GM08714 (cell line): Measurements from ENCODE around the gene EML4.
"Not testable (repeated sequence)": the region's sequence is repeated elsewhere in the genome, so short reads cannot be mapped to it uniquely, and the experiment has no call there.

Experiments used
- H3K4me3 ChIP-seq: fragments of 200-500 bp; sonication (Bioruptor generic); 2 replicates; pipeline ENCODE4 v1.5.1; 2014; ENCODE audit warnings: mild to moderate bottlenecking, low read length, inconsistent platforms
- ZNF274 ChIP-seq: IDR thresholded peaks from 2 replicates; pipeline ENCODE4 v1.6.1; 2012; ENCODE audit warnings: mild to moderate bottlenecking, low read depth, low read length

EML4 gene

GRCh38 chr2:42360890-42361727 lies 192.0 kb downstream of the EML4 start, which contains the start of gene COX7A2L:
Gene COX7A2L (minus strand): TSS chr2:42361217. CDS start chr2:42361161, 56 bp downstream.
- peak within 1 kb of the TSS; percentile 91 for H3K4me3 ChIP-seq
- no peak for TF ChIP-seq ZNF274

- H3K4me3 ChIP-seq, result peak overlapping the region; percentile 77
- TF ChIP-seq ZNF274, result no peak
These were observed 192.7 kb downstream of the EML4 start for GRCh38 chr2:42361728-42362283.

- no peak overlapping the region for H3K4me3 ChIP-seq
- TF ChIP-seq ZNF274, result no peak
These were observed 194.3 kb downstream of the EML4 start for GRCh38 chr2:42363413-42363812.

- TF ChIP-seq ZNF274, result no peak
- no peak overlapping the region for H3K4me3 ChIP-seq
These were observed 195.5 kb downstream of the EML4 start for GRCh38 chr2:42364658-42365057.

- no peak overlapping the region for H3K4me3 ChIP-seq
- TF ChIP-seq ZNF274, result no peak
These were observed 197.3 kb downstream of the EML4 start for GRCh38 chr2:42366411-42366810.

GRCh38 chr2:42367835-42368234 lies 198.7 kb downstream of the EML4 start:
- TF ChIP-seq ZNF274, result no peak

GRCh38 chr2:42368817-42369531 lies 199.8 kb downstream of the EML4 start:
- H3K4me3 ChIP-seq, result no peak overlapping the region
- TF ChIP-seq ZNF274, result no peak

More at GRCh38 chr2:42367835-42368234, 198.7 kb downstream of the EML4 start:
- no peak overlapping the region for H3K4me3 ChIP-seq

- no peak overlapping the region for H3K4me3 ChIP-seq
- no peak for TF ChIP-seq ZNF274
These were observed 200.5 kb downstream of the EML4 start for GRCh38 chr2:42369532-42370229.

GRCh38 chr2:42371611-42372473 lies 202.7 kb downstream of the EML4 start:
- H3K4me3 ChIP-seq, result no peak overlapping the region
- no peak for TF ChIP-seq ZNF274

GRCh38 chr2:42372474-42373200 lies 203.5 kb downstream of the EML4 start:
- TF ChIP-seq ZNF274, result no peak
- no peak overlapping the region for H3K4me3 ChIP-seq

GRCh38 chr2:42376758-42377157 lies 207.6 kb downstream of the EML4 start:
- no peak for TF ChIP-seq ZNF274
- no peak overlapping the region for H3K4me3 ChIP-seq

- no peak overlapping the region for H3K4me3 ChIP-seq
- TF ChIP-seq ZNF274, result no peak
These were observed 209.3 kb downstream of the EML4 start for GRCh38 chr2:42378415-42378814.

GRCh38 chr2:42380026-42380425 lies 210.9 kb downstream of the EML4 start:
- not testable (repeated sequence) for H3K4me3 ChIP-seq
